ENCODE measurements around the gene NQO1.

The NQO1 gene

DNA sequence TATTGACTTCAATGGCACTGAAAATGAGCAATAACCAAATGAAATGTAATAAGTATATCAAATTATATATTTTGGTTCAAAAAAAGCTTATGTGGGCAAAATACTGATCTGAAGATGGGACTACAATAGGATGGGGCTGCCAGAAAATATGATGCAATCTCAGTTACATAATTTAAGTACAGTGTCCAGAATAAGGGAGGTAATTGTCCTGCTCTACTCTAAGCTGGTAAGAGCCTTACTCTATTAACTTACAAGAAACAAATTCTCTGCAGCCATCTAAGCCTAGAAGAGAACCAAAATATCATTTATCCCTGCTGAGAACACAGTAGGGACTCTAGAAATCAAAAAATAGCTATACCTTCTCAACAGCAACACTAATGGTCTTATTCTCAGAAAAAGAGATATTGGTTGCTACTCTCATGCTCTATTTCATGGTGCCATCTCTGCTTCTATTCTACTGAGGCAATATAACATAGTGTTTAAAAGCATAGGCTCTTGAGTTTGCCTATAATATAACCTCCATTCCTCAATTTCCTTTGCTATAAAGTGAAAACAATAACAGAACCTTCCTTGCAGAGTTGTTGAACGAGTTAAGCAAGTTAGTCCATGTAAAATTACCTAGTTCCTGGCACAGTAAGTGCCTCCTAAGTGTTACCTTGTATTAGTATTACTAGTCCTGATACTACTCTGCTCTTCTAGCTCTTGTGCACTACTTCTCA lies 19.9 kb downstream of the NQO1 start:
- DNase-seq (ENCODE audit: low read depth in 2 of 2): no peak

DNA sequence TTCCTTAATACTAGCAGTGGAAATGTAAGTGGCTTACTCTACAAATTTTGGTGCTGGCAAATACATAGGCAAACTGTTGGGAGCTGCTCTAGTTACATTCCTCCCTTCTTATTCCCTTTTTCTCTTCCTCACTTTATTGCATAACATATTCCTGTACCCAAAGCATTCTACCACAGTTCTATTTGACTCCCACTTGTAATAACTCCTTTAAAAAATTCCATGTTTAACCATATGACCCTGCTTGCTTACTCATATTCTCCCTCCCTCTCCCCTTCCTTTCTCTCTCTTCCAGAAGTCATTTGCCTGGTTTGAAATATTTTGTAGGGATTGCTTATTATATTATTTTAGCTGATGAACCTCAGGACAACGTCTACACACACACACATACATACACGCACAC lies 22.7 kb downstream of the NQO1 start:
- DNase-seq (ENCODE audit: low read depth in 2 of 2): no peak

DNA sequence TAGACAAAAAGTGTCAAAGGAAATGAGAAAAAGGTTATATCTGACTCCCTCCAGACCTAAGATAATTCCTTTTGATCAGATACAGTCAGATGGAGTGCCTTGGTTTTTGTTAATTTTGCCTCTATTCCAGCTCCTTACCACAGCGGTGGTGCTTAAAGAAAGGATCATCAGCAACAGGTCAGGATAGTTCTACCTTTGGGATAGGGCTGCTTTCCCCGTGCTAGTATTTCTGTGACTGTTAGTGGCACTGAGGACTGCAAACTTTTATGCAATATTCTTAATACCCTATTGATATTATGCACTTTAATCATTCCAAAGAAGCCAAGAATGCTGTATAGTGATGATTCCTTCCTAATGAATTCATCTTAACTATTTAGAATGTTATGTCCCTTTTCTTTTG lies 24.5 kb downstream of the NQO1 start:
- no peak for DNase-seq (ENCODE audit: low read depth in 2 of 2)

DNA sequence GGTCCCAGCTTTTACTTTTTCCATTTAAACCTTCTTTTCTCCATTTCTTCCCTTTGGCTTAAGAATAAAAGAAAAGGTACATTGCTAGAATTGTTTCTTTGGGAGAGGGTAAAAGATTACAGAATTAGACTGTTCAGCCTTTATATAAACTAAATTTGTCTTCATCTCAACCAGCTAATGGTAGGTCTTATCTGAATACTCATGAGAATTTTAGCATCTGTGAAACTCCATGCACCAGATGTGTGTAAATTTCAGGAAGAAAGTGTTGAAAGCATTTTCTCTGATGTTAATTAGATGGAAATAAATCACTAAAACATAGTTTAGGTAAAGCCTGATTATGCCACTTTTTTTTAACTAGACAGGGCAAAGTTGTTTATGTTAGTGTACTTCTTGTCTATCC lies 24.9 kb downstream of the NQO1 start:
- DNase-seq (ENCODE audit: low read depth in 2 of 2): no peak

DNA sequence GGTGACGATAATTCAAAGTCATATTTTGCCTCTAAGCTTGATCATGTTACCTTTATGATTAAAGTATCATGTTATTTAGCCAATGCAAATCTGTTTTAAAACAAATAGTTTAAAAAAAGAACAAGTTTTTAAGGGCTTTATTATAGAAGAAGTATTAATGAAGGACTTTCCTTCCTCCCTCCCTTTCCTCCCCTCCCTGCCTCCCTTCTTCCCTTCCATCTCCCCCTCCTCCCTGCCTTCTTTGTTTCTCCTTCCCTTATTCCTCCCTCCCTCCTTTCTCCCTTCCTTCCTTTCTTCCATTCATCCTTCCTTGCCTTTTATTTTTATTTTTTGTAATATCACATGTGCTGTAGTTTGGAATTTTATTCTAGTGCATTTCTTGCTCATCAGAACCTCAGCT lies 26.4 kb downstream of the NQO1 start:
- no peak for DNase-seq (ENCODE audit: low read depth in 2 of 2)

DNA sequence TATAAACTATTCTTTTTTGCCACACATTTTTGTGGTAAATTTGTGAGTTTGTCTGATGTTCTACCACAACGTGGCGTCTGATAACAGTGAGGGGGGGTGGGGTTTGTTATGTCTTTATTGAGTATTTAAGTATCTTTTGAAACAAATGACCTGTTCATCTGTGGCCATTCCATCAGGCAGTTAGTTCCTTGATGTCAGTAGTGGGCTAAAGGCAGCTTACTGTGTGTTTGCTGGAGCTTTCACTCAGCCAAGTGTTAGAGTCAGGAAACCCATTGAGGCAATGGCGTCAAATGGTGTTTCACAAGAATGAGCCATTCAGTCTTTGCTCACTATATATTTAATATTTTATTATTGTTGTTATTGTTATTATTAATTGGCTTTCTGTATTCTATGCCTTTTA lies 28.0 kb downstream of the NQO1 start:
- no peak for DNase-seq (ENCODE audit: low read depth in 2 of 2)

DNA sequence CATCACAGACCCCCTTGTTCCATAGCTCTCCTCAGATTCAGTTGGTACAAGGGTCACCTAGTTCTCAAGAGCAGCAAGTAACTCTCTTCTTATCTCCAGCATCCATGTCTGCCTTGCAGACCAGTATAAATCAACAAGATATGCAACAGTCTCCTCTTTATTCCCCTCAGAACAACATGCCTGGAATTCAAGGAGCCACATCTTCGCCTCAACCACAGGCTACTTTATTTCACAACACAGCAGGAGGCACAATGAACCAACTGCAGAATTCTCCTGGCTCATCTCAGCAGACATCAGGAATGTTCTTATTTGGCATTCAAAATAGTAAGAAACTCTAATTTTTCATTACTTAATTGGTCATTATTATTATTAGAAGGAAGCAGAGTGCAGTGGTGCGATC lies 32.4 kb downstream of the NQO1 start:
- no peak for DNase-seq (ENCODE audit: low read depth in 2 of 2)

DNA sequence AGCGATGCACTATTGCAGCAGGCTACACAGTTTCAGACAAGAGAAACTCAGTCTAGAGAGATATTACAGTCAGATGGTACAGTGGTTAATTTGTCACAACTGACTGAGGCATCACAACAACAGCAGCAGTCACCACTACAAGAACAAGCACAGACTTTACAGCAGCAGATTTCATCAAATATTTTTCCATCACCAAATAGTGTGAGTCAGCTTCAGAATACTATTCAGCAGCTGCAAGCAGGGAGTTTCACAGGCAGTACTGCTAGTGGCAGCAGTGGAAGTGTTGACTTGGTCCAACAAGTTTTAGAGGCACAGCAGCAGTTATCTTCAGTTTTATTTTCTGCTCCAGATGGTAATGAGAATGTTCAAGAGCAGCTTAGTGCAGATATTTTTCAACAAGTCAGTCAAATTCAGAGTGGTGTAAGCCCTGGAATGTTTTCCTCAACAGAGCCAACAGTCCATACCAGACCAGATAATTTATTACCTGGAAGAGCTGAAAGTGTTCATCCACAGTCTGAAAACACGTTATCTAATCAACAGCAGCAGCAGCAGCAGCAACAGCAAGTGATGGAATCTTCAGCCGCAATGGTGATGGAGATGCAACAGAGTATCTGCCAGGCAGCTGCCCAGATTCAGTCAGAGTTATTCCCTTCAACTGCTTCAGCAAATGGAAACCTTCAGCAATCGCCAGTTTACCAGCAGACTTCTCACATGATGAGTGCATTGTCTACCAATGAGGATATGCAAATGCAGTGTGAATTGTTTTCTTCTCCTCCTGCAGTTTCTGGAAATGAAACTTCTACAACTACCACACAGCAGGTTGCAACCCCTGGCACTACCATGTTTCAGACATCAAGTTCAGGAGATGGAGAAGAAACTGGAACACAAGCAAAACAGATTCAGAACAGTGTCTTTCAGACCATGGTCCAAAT lies 34.1 kb downstream of the NQO1 start:
- no peak for DNase-seq (ENCODE audit: low read depth in 2 of 2)

DNA sequence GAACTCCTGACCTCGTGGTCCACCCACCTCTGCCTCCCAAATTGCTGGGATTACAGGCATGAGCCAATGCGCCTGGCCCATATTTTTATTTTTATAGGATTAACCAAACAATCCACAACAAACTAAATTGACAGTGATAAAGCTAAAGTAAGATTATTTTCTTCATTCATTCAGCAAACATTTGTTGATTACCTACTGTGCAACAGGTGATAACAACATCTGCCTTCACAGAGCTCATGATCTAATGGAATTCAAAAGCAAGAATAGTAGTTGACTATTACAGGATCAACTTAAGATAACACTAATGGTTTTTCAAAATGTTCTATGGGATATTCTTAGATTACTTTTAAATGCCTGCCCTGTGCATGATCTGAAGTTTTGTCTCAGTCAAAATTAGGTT lies 37.8 kb downstream of the NQO1 start:
- no peak for DNase-seq (ENCODE audit: low read depth in 2 of 2)

DNA sequence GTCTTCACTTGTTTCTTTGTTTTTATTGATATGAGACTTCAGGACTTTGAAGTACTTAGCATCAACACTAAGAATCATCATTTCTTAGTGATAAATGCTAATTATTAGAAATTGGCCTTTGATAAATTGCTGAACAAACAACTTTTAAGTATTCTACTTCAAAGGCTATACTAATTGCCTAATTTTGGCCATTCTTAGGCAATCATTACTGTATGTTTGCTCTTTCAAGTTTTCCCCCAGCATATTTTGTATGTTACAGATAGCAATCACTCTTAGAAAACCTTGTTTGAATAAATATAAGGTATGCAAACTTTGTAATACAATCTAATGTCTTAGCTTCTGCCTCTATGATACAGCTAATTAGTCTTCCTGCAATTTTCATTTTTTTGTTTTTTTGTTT lies 46.0 kb downstream of the NQO1 start:
- DNase-seq (ENCODE audit: low read depth in 2 of 2): no peak

DNA sequence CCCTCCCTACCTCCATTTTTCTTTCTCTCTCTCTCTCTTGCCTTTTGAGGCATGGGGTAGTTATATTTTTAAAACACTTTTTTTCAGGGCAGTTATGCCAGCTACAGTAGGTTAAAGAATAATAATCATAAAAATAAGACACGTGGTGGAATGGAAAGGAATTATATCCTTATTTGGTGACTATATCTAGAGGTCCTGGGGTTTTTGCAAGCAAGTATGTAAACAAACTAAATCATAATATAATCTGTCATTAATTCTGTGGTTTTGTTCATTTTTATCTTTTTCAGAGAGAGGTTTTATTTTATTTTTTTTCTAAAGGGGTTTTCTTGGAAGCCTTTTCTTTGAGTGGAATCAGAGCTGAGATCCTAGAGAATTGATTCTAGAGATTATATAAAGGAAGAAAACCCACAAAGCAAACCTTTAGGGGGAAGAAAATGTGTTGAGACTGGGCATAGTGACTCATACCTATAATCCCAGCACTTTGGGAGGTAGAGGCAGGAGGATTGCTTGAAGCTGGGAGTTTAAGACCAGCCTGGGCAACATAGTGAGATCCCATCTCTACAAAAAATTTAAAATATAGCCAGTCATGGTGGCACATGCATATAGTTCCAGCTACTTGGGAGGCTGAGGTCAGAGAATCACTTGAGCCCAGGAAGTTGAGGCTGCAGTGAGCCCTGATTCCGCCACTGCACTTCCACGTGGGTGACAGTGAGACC lies 53.2 kb downstream of the NQO1 start:
- no peak for DNase-seq (ENCODE audit: low read depth in 2 of 2)

DNA sequence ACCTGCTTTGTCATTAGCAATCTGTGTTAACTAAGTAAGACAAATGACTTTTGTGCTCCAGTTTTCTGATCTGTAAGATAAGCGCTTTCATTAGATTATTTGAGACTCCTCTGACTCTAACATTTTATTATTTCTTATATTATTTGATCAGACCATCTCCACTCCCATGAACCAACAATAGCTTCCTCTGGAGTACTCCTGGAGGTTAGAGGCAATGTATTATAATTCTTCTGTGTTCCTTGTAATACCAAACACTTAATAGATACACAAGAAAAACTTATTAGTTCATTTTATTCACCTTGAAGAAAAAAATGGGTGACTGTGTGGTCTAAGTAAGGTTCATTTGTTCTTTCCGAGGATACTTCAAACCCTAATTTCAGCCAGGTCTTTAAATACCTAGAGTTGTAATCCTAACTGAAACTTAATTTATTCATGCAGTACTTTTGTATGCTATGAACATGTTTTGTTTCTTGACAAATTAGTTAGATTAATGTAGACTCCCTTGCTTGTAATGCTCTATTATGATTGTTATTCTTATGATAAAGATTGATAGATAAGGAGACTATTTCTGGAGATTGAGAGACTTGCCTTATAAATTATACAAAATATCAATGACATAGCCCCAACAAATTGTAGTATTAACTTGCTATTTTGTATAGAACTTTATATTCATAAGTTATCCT lies 53.9 kb downstream of the NQO1 start:
- no peak for DNase-seq (ENCODE audit: low read depth in 2 of 2)

DNA sequence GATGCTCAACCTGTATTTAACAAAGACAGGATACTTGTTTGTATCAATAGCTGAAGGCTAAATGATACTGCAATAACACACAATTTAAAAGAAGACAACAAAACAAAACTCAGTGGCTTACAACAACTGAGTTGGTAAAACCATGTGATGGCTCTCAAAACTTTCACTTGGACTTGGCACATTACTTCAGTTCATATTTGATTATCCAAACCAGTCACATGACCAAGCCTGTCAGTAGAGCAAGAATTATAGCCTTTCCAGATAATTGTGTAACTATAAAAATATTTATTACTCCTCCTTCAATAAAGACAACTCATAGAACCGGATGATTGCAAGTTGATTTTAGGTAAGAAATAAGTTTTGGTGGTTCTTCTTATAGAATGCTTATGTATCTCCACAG lies 56.8 kb downstream of the NQO1 start:
- DNase-seq (ENCODE audit: low read depth in 2 of 2): no peak

DNA sequence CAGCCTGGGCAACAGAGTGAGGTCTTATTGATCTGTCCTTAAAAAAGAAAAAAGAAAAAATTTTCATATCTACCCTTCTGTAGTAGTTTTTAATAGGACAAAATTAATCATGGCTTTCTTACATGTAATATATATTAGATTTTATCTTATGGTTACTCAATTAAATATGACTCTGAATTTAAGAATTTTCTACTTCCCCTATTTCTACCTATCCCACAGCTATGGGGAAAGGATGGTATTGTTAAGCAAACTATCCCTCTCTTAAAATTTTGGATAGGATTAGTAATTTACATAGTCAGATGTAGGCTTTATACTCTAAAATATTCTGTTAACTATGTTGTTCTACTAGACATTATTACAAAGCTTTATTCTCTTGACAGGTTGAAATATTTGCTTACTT lies 62.5 kb downstream of the NQO1 start:
- no peak for DNase-seq (ENCODE audit: low read depth in 2 of 2)

DNA sequence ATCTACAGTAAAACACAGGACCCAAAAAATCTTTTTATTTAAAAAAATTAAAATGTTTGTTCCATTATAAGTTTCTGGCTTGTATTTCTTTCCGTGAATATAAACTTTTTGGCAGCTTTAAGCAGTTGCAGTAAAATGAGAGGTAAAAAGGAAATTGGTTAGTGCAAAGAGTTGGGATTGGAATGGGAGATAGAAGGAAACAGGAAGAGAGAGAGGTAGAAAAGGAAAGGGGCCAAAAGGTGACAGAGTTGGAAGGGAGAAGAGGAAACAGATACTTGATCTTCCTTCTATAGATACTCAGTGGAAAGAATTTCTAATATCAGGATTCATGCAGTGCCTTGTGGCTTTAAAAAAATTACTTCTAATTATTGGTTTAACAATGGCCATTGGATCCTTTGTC lies 63.5 kb downstream of the NQO1 start:
- DNase-seq (ENCODE audit: low read depth in 2 of 2): no peak

DNA sequence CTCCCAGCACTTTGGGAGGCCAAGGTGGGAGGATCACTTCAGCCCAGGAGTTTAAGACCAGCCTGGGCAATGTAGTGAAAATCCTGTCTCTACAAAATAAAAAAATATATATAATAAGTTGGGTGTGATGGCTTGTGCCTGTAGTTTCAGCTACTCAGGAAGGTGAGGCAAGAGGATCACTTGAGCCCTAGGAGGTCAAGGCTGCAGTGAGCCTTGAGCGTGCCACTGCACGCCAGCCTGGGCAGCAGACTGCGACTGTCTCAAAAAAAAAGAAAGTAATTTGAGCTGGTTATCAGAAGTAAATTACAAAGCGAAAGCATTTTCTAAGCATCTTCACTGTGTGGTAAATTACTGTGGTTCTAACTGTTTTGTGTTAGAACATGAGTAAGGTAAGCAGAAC lies 66.2 kb downstream of the NQO1 start:
- no peak for DNase-seq (ENCODE audit: low read depth in 2 of 2)

Measured in stimulated activated CD8-positive, alpha-beta memory T cell treated with anti-CD3 and anti-CD28 coated beads, Interleukin-7, amount 100 ng/mL, for 4 hours (primary cell).